ENCODE results near the gene TUNAR.
"Not testable (repeated sequence)": the region's sequence is repeated elsewhere in the genome, so short reads cannot be mapped to it uniquely, and the experiment has no call there.

The TUNAR gene

GRCh38 chr14:95964901-95965300 is 88.3 kb downstream of the TUNAR start:
- no peak for TF ChIP-seq ZFX (IDR thresholded peaks at IDR 0.05; ENCODE audit: borderline replicate concordance)
- TF ChIP-seq CTCF (IDR thresholded peaks at IDR 0.05) = no peak
- H3K27ac ChIP-seq = no peak overlapping the region

GRCh38 chr14:95968048-95968447 is 91.4 kb downstream of the TUNAR start:
- H3K27ac ChIP-seq = not testable (repeated sequence)
